PFSK-1 (cell line): ENCODE results near the gene RIPOR3.

Experiments
- FOXP2 ChIP-seq: optimal IDR thresholded peaks from 2 replicates; pipeline ENCODE3; 2011; ENCODE audit warnings: borderline replicate concordance, control low read depth, inconsistent platforms; ENCODE audit not compliant: insufficient read depth; ENCODE audit errors: extremely low read length, extremely low read depth
- POLR2AphosphoS5 ChIP-seq: IDR thresholded peaks from 2 replicates; pipeline ENCODE4 v1.6.1; 2012; ENCODE audit warnings: low read depth, mild to moderate bottlenecking, control low read depth, low read length, moderate library complexity
- REST ChIP-seq, 2 experiments: IDR thresholded peaks; 2 replicates each; pipeline versions ENCODE4 v1.6.1 to v1.8.0; 2011 to 2012; ENCODE audit warnings: low read depth in 2 of 2, low read length in 2 of 2, control low read depth in 1 of 2, inconsistent platforms in 1 of 2, mild to moderate bottlenecking in 1 of 2, moderate library complexity in 1 of 2; ENCODE audit not compliant: insufficient read depth in 1 of 2
- SIN3A ChIP-seq: IDR thresholded peaks from 2 replicates; pipeline ENCODE4 v1.6.1; 2012; ENCODE audit warnings: mild to moderate bottlenecking, low read length, moderate library complexity, borderline replicate concordance; ENCODE audit not compliant: insufficient read depth
- TAF1 ChIP-seq: IDR thresholded peaks from 2 replicates; pipeline ENCODE4 v1.6.1; 2012; ENCODE audit warnings: low read length, control low read depth, borderline replicate concordance; ENCODE audit not compliant: insufficient read depth

Gene RIPOR3

GRCh38 chr20:50635014-50635557, 56.3 kb downstream of the RIPOR3 start:
- TF ChIP-seq SIN3A (no peak), POLR2AphosphoS5 (no peak), REST (IDR thresholded peaks at IDR 0.05; ENCODE audit: insufficient read depth in 1 of 2, low read depth in 2 of 2, low read length in 2 of 2) (no peak), TAF1 (no peak), FOXP2 (no peak)

GRCh38 chr20:50634191-50634590, 57.2 kb downstream of the RIPOR3 start:
- TF ChIP-seq FOXP2 (no peak), POLR2AphosphoS5 (no peak), SIN3A (no peak), TAF1 (no peak), REST (IDR thresholded peaks at IDR 0.05; ENCODE audit: insufficient read depth in 1 of 2, low read depth in 2 of 2, low read length in 2 of 2) (no peak)

- TF ChIP-seq SIN3A (no peak), FOXP2 (no peak), TAF1 (no peak), REST (IDR thresholded peaks at IDR 0.05; ENCODE audit: insufficient read depth in 1 of 2, low read depth in 2 of 2, low read length in 2 of 2) (no peak), POLR2AphosphoS5 (no peak)
Measured at GRCh38 chr20:50633361-50633760, 58.0 kb downstream of the RIPOR3 start.

GRCh38 chr20:50632701-50633100, 58.6 kb downstream of the RIPOR3 start:
- no peak for TF ChIP-seq FOXP2
- TF ChIP-seq TAF1 = no peak
- no peak for TF ChIP-seq REST (IDR thresholded peaks at IDR 0.05; ENCODE audit: insufficient read depth in 1 of 2, low read depth in 2 of 2, low read length in 2 of 2)
- no peak for TF ChIP-seq SIN3A
- TF ChIP-seq POLR2AphosphoS5 = no peak

GRCh38 chr20:50632236-50632635, 59.1 kb downstream of the RIPOR3 start:
- TF ChIP-seq FOXP2 (no peak), SIN3A (no peak), REST (IDR thresholded peaks at IDR 0.05; ENCODE audit: insufficient read depth in 1 of 2, low read depth in 2 of 2, low read length in 2 of 2) (no peak), POLR2AphosphoS5 (no peak), TAF1 (no peak)
